ENCODE measurements around the gene XKR7. TPM values are rescaled to one million over a fixed set of nuclear protein-coding genes. Genes with fewer than 3 reads are reported as not detected.

XKR7 gene
- total RNA-seq, 4 donors from 2014 or later, result not detected

GRCh38 chr20:32036252-32036651 lies 68.3 kb downstream of the XKR7 start:
- 57% methylated on average over 4 of the region's 4 CpGs for WGBS
- peaks cover 5% of the 10 kb centered on the region for H3K4me1 ChIP-seq
- no peak for DNase-seq (ENCODE audit: low spot score in 2 of 2)
- no peaks in the 10 kb centered on the region for H3K36me3 ChIP-seq
- no peak overlapping the region for H3K27ac ChIP-seq
- no peak overlapping the region for H3K4me3 ChIP-seq
- H3K9me3 ChIP-seq, result no peaks in the 10 kb centered on the region
- H3K27me3 ChIP-seq, result peaks cover 32% of the 10 kb centered on the region
- TF ChIP-seq EP300 (IDR thresholded peaks at IDR 0.05) (no peak), CTCF (IDR thresholded peaks at IDR 0.05) (no peak), POLR2A (IDR thresholded peaks at IDR 0.05) (no peak), POLR2AphosphoS5 (IDR thresholded peaks at IDR 0.05) (no peak)

- 63% methylated on average over 10 of the region's 10 CpGs for WGBS
- peaks cover 32% of the 10 kb centered on the region for H3K27me3 ChIP-seq
These were observed 69.0 kb downstream of the XKR7 start for GRCh38 chr20:32036716-32037485.

GRCh38 chr20:32037929-32038328 lies 70.0 kb downstream of the XKR7 start:
- H3K36me3 ChIP-seq, result no peaks in the 10 kb centered on the region
- H3K27me3 ChIP-seq, result peaks cover 32% of the 10 kb centered on the region
- no peak overlapping the region for H3K4me3 ChIP-seq
- H3K4me1 ChIP-seq, result peaks cover 3% of the 10 kb centered on the region
- no peak for TF ChIP-seq POLR2A (IDR thresholded peaks at IDR 0.05)
- no peak for TF ChIP-seq POLR2AphosphoS5 (IDR thresholded peaks at IDR 0.05)
- no peak for TF ChIP-seq CTCF (IDR thresholded peaks at IDR 0.05)
- TF ChIP-seq EP300 (IDR thresholded peaks at IDR 0.05), result no peak
- H3K9me3 ChIP-seq, result no peaks in the 10 kb centered on the region
- no peak overlapping the region for H3K27ac ChIP-seq
- 73% methylated on average over 4 of the region's 4 CpGs for WGBS
- DNase-seq (ENCODE audit: low spot score in 2 of 2), result no peak

More at GRCh38 chr20:32036716-32037485, 69.0 kb downstream of the XKR7 start:
- TF ChIP-seq EP300 (IDR thresholded peaks at IDR 0.05) (no peak), POLR2A (IDR thresholded peaks at IDR 0.05) (no peak), POLR2AphosphoS5 (IDR thresholded peaks at IDR 0.05) (no peak), CTCF (IDR thresholded peaks at IDR 0.05) (no peak)
- no peaks in the 10 kb centered on the region for H3K9me3 ChIP-seq
- H3K4me3 ChIP-seq, result no peak overlapping the region
- peaks cover 3% of the 10 kb centered on the region for H3K4me1 ChIP-seq
- no peak overlapping the region for H3K27ac ChIP-seq
- H3K36me3 ChIP-seq, result no peaks in the 10 kb centered on the region
- no peak for DNase-seq (ENCODE audit: low spot score in 2 of 2)

- peaks cover 14% of the 10 kb centered on the region for H3K27me3 ChIP-seq
- peaks cover 3% of the 10 kb centered on the region for H3K4me1 ChIP-seq
- 8% methylated on average over 7 of the region's 10 CpGs for WGBS
- H3K36me3 ChIP-seq, result no peaks in the 10 kb centered on the region
- DNase-seq (ENCODE audit: low spot score in 2 of 2), result no peak
- H3K27ac ChIP-seq, result no peak overlapping the region
- TF ChIP-seq CTCF (IDR thresholded peaks at IDR 0.05), result no peak
- no peak for TF ChIP-seq POLR2A (IDR thresholded peaks at IDR 0.05)
- TF ChIP-seq EP300 (IDR thresholded peaks at IDR 0.05), result no peak
- TF ChIP-seq POLR2AphosphoS5 (IDR thresholded peaks at IDR 0.05), result no peak
- no peaks in the 10 kb centered on the region for H3K9me3 ChIP-seq
- no peak overlapping the region for H3K4me3 ChIP-seq
These were observed 72.4 kb downstream of the XKR7 start for GRCh38 chr20:32040142-32040953.

- no peak overlapping the region for H3K27ac ChIP-seq
- H3K4me1 ChIP-seq, result peaks cover 3% of the 10 kb centered on the region
- H3K9me3 ChIP-seq, result no peaks in the 10 kb centered on the region
- DNase-seq (ENCODE audit: low spot score in 2 of 2), result no peak
- WGBS, result 80% methylated on average over 3 of the region's 3 CpGs
- peaks cover 14% of the 10 kb centered on the region for H3K27me3 ChIP-seq
- no peaks in the 10 kb centered on the region for H3K36me3 ChIP-seq
- no peak for TF ChIP-seq CTCF (IDR thresholded peaks at IDR 0.05)
- no peak for TF ChIP-seq POLR2A (IDR thresholded peaks at IDR 0.05)
- TF ChIP-seq POLR2AphosphoS5 (IDR thresholded peaks at IDR 0.05), result no peak
- no peak for TF ChIP-seq EP300 (IDR thresholded peaks at IDR 0.05)
- no peak overlapping the region for H3K4me3 ChIP-seq
These were observed 78.0 kb downstream of the XKR7 start for GRCh38 chr20:32045999-32046398.
